Stomach (tissue), 4 donors: Measurements from ENCODE around the gene PRRC2C.

Experiments
- CTCF ChIP-seq, 7 experiments: fragments of 450-650 bp in 4 of 7; fragments of 200-600 bp in 3 of 7; sonication (generic) in 3 of 7; IDR thresholded peaks; one replicate each; pipeline ENCODE4 v1.5.1; 2016 to 2019; ENCODE audit warnings: antibody characterized with exemption in 7 of 7, control low read depth in 2 of 7, mild to moderate bottlenecking in 1 of 7
- EP300 ChIP-seq: sonication (generic); formaldehyde crosslinking; IDR thresholded peaks from one replicate; pipeline ENCODE4 v1.6.1; 2017; ENCODE audit warnings: antibody characterized with exemption
- POLR2A ChIP-seq, 4 donors: fragments of 450-650 bp; IDR thresholded peaks; one replicate each; pipeline ENCODE4 v1.6.1; 2016; ENCODE audit warnings: antibody characterized with exemption in 4 of 4, control low read depth in 2 of 4, mild to moderate bottlenecking in 1 of 4, moderate library complexity in 1 of 4
- POLR2AphosphoS5 ChIP-seq, 3 donors: sonication (generic); formaldehyde crosslinking; IDR thresholded peaks; one replicate each; pipeline ENCODE4 v1.6.1; 2016; ENCODE audit warnings: antibody characterized with exemption in 3 of 3

DNA sequence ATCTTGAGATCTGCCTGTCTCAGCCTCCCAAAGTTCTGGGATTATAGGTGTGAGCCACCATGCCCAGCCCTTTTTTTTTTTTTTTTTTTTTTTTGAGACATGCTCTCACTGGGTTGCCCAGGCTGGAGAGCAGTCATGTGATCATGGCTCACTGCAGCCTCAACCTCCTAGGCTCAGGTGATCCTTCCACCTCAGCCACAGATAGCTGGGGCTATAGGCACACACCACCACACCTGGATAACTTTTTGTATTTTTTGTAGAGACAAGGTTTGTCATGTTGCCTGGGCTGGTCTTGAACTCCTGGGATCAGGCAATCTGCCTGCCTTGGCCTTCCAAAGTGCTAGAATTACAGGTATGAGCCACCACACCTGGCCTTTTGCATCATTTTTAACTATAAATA is 17.7 kb upstream of the PRRC2C start:
- TF ChIP-seq CTCF (IDR thresholded peaks at IDR 0.05) (no peak), POLR2A (IDR thresholded peaks at IDR 0.05) (no peak), POLR2AphosphoS5 (IDR thresholded peaks at IDR 0.05) (no peak), EP300 (no peak)
